ENCODE data around the gene DGCR6. TPM values are rescaled to one million over a fixed set of nuclear protein-coding genes. Genes with fewer than 3 reads are reported as not detected.
"Not testable (repeated sequence)": the region's sequence is repeated elsewhere in the genome, so short reads cannot be mapped to it uniquely, and the experiment has no call there.

Gene DGCR6
- total RNA-seq, 2 donors from 2014 or later = 2.7 to 9.9 TPM

DNA sequence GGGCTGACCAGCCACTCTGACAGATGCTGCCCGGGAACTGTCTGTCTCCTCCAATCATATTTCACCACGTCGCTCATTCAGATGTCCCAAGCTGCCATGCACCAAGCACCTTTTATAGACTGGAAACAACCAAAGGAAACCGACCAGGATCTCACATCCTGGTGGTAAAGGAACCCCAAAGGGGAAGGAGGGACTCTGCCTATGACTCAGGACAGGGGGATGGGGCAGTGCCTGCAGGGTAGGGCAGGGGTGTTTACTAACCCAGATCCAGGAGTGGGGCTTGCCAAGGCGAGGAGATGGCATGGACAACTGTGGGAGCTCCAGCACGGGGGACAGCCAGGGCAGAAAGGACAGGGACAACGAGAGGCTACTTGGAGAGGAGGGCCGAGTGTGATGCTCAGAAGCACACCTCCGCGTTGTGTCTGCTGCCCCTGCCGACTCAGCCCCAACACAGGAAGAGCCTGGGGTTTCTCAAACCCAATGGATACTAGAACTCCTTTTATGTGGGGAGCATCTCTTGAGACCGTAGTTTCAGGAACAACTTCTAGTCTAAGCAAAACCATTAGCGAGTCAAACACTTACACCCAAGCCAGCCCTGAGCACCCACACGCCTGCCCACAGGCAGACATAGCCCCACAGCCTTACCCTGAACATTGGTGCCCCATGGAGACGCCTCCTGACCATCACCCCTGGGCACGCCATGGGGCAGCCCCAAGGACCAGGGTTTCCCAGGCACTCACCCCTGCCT, 26.0 kb downstream of the DGCR6 start:
- TF ChIP-seq POLR2A (IDR thresholded peaks at IDR 0.05) (no peak), POLR2AphosphoS5 (IDR thresholded peaks at IDR 0.05) (no peak)
- TF ChIP-seq, protein P1, sequence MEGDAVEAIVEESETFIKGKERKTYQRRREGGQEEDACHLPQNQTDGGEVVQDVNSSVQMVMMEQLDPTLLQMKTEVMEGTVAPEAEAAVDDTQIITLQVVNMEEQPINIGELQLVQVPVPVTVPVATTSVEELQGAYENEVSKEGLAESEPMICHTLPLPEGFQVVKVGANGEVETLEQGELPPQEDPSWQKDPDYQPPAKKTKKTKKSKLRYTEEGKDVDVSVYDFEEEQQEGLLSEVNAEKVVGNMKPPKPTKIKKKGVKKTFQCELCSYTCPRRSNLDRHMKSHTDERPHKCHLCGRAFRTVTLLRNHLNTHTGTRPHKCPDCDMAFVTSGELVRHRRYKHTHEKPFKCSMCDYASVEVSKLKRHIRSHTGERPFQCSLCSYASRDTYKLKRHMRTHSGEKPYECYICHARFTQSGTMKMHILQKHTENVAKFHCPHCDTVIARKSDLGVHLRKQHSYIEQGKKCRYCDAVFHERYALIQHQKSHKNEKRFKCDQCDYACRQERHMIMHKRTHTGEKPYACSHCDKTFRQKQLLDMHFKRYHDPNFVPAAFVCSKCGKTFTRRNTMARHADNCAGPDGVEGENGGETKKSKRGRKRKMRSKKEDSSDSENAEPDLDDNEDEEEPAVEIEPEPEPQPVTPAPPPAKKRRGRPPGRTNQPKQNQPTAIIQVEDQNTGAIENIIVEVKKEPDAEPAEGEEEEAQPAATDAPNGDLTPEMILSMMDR (IDR thresholded peaks at IDR 0.05) = no peak
- intact Hi-C loops (cut with DNase I) = no loop called here
- H3K4me3 ChIP-seq = no peak overlapping the region

DNA sequence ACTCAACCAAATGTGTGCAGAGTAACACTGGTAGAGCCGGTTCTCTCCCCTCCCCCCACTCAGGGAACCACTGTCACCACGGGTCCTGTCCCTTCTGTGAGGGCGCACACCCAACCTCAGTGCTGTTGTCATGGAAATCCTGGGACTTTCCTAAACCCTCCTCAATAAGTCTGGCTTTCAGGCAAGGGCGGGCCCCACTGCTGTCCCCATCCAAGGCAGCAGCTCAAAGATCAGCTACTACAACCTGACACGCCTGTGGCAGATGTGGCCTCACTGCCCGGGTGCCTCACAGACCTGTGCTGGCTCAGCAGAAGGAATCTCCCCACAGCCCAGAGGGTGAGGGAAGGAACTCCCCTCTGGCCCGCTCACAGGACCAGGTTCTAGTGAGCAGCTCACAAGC, 27.8 kb downstream of the DGCR6 start:
- no CpG with 5 or more reads among the region's 7 CpGs for WGBS
- no peak for DNase-seq (ENCODE audit: low spot score)
- H3K9me3 ChIP-seq = no peaks in the 10 kb centered on the region
- no peak overlapping the region for H3K27ac ChIP-seq
- no peak for TF ChIP-seq POLR2AphosphoS5 (IDR thresholded peaks at IDR 0.05)
- TF ChIP-seq, protein P1 (IDR thresholded peaks at IDR 0.05) = no peak
- TF ChIP-seq POLR2A (IDR thresholded peaks at IDR 0.05) = no peak
- no peaks in the 10 kb centered on the region for H3K4me1 ChIP-seq (replicated peaks)
- H3K27me3 ChIP-seq (replicated peaks; ENCODE audit: insufficient read depth) = no peaks in the 10 kb centered on the region
- no peak overlapping the region for H3K4me3 ChIP-seq
- intact Hi-C loops (cut with DNase I) = no loop called here
- H3K36me3 ChIP-seq = no peaks in the 10 kb centered on the region

More for the DNA sequence above, 26.0 kb downstream of the DGCR6 start:
- no CpG with 5 or more reads among the region's 16 CpGs for WGBS
- Histone ChIP-seq H3K9me3 (no peaks in the 10 kb centered on the region), H3K27ac (no peak overlapping the region), H3K4me1 (replicated peaks) (no peaks in the 10 kb centered on the region), H3K27me3 (replicated peaks; ENCODE audit: insufficient read depth) (no peaks in the 10 kb centered on the region), H3K36me3 (no peaks in the 10 kb centered on the region)
- no peak for DNase-seq (ENCODE audit: low spot score)

DNA sequence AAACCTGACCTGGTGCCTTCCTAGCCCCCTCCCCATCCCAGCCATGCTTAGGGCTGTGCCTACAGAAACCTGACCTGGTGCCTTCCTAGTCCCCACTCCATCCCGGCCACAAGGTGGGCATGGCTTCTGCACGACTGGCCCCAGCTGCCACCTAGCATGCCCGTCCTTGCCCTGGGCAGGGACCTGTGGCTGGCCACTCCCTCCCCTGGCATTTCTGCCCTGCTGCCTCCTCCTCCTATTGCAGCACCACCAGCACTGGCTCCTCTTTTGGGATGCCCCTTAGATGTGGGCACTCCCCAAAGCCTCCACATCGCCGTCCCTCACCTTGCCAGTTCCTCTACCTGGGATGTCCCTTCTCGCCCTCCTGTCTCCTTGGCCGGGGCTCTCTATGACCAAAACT, 28.6 kb downstream of the DGCR6 start:
- H3K4me1 ChIP-seq (replicated peaks); H3K36me3 ChIP-seq; H3K27ac ChIP-seq; H3K9me3 ChIP-seq; DNase-seq (ENCODE audit: low spot score); H3K27me3 ChIP-seq (replicated peaks; ENCODE audit: insufficient read depth); H3K4me3 ChIP-seq; intact Hi-C loops (cut with DNase I): not testable (repeated sequence)
- WGBS = no CpG with 5 or more reads among the region's 7 CpGs

DNA sequence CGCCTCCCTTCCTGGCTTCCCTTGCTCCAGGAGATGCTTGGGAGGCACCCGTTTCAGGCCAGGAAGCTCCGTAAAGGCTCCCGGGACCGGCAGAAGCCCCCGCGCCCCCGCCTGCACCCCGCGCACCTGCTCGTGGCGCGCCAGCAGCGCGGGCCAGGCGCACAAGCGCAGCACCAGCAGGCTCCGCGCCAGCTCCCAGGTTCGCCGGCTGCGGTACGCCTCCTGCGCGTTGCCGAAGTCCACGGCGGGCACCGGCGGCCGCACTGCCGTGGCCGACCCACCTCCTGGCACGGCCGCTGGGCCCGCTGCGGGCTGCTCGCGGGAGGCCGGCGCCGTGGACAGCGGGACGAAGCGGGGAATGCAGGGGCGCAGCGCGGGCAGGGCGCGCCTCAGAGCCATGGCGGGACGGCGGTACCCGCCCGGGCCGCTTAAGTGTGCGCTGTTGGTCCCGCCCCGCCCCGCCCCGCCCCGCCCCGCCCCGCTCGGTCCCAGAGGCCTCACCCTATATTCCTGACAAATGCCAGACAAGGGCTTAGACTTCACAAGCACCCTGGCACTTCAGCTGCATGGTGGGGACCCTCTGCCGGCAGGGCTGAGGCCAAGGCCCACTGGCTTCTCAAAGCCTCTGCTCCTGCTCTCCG, 29.9 kb downstream of the DGCR6 start, which contains the start of gene PRODH:
Gene PRODH (minus strand): TSS at position 405 of the 641 bp plus-strand sequence. CDS start 6 bp downstream, at position 399.
- DNase-seq (ENCODE audit: low spot score) = no peak
- Histone ChIP-seq H3K27me3 (replicated peaks; ENCODE audit: insufficient read depth) (no peaks in the 10 kb centered on the region), H3K27ac (no peak within 1 kb of the TSS), H3K4me3 (no peak within 1 kb of the TSS), H3K36me3 (no peaks in the 10 kb centered on the region), H3K9me3 (no peaks in the 10 kb centered on the region), H3K4me1 (replicated peaks) (no peaks in the 10 kb centered on the region)
- no CpG with 5 or more reads among the region's 67 CpGs for WGBS
- intact Hi-C loops (cut with DNase I) = no loop called here
- TF ChIP-seq POLR2AphosphoS5 (IDR thresholded peaks at IDR 0.05) (no peak), POLR2A (IDR thresholded peaks at IDR 0.05) (no peak)
- TF ChIP-seq, protein P1 (IDR thresholded peaks at IDR 0.05) = no peak

DNA sequence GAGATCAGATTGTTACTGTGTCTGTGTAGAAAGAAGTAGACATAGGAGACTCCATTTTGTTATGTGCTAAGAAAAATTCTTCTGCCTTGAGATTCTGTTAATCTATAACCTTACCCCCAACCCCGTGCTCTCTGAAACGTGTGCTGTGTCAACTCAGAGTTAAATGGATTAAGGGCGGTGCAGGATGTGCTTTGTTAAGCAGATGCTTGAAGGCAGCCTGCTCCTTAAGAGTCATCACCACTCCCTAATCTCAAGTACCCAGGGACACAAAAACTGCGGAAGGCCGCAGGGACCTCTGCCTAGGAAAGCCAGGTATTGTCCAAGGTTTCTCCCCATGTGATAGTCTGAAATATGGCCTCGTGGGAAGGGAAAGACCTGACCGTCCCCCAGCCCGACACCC, 32.6 kb downstream of the DGCR6 start:
- intact Hi-C loops (cut with DNase I); H3K4me3 ChIP-seq; H3K36me3 ChIP-seq; H3K9me3 ChIP-seq; H3K27me3 ChIP-seq (replicated peaks; ENCODE audit: insufficient read depth); DNase-seq (ENCODE audit: low spot score); H3K4me1 ChIP-seq (replicated peaks); H3K27ac ChIP-seq: not testable (repeated sequence)
- 30% methylated on average over 3 of the region's 8 CpGs for WGBS

DNA sequence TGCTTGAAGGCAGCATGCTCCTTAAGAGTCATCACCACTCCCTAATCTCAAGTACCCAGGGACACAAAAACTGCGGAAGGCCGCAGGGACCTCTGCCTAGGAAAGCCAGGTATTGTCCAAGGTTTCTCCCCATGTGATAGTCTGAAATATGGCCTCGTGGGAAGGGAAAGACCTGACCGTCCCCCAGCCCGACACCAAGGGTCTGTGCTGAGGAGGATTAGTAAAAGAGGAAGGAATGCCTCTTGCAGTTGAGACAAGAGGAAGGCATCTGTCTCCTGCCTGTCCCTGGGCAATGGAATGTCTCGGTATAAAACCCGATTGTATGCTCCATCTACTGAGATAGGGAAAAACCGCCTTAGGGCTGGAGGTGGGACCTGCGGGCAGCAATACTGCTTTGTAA, 41.0 kb downstream of the DGCR6 start:
- intact Hi-C loops (cut with DNase I); DNase-seq (ENCODE audit: low spot score); H3K4me1 ChIP-seq (replicated peaks); H3K27ac ChIP-seq; H3K36me3 ChIP-seq; H3K27me3 ChIP-seq (replicated peaks; ENCODE audit: insufficient read depth); H3K9me3 ChIP-seq; H3K4me3 ChIP-seq: not testable (repeated sequence)
- WGBS = 29% methylated on average over 3 of the region's 9 CpGs
